ENCODE data around the gene HYI. TPM values are rescaled to one million over a fixed set of nuclear protein-coding genes. Genes with fewer than 3 reads are reported as not detected.

Gene HYI
- total RNA-seq, 4 donors from 2014 or later, result 7.0 to 30.9 (median 14.7) TPM

GRCh38 chr1:43454270-43455011 lies 710 bp upstream of the HYI start:
- intact Hi-C loops (cut with DNase I), result no loop called here
- DNase-seq, result no peak
- Histone ChIP-seq H3K36me3 (peaks cover 6 to 31% (median 11%) of the 10 kb centered on the region in 3 donors), H3K27me3 (no peaks in the 10 kb centered on the region), H3K4me1 (peaks cover 8 to 31% (median 11%) of the 10 kb centered on the region in 3 donors), H3K9me3 (no peaks in the 10 kb centered on the region), H3K27ac (peak overlapping the region; percentile 85 to 94 (median 89)), H3K4me3 (peak overlapping the region; percentile 47 to 81 (median 60))
- TF ChIP-seq CTCF (IDR thresholded peaks at IDR 0.05) (peak in 3 of 6 experiments; percentile 16 to 45 (median 33)), POLR2A (IDR thresholded peaks at IDR 0.05) (peak in 1 of 4 donors; percentile 17)
- WGBS, 2 donors, result 5 to 7% methylated on average over 17 to 19 of the region's 19 CpGs

DNA sequence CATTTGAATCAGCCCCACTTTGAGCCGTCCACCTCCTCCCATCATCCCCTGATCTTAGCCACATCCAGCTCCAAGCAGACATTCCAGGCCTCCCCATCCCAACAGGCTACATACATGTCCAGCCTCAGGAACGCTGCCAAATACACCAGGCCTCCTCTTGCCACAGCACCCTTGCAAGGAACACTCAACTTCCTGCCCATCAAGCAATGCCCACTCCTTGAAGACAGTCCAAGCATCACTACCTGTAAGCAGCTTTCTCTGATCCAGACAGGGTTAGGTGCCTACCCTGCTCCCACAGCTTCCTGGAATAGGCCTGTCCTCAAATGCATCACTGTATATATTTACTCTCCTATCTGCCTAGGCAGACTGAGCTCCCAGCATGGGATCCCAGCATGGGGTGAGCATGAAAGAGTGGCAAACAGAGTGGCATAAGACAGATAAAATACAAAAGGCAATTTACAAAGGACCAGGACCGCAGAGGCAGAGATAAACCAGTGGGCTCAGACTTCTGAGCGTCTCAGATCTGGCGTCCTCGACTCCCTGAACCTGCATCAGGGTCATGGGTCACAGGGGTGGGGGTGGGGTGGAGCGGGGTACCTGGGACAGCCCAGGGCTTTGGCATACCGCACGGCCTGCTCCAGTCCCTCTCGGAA lies 816 bp downstream of the HYI start:
- no peak for DNase-seq
- Histone ChIP-seq H3K27ac (peak overlapping the region; percentile 85 to 94 (median 89)), H3K4me1 (peaks cover 8 to 31% (median 11%) of the 10 kb centered on the region in 3 donors), H3K9me3 (no peaks in the 10 kb centered on the region), H3K4me3 (peak overlapping the region; percentile 47 to 81 (median 60)), H3K27me3 (no peaks in the 10 kb centered on the region), H3K36me3 (peaks cover 21 to 46% (median 25%) of the 10 kb centered on the region in 3 donors)
- WGBS, 2 donors, result 19 to 63% methylated on average over 2 to 8 of the region's 10 CpGs
- TF ChIP-seq POLR2A (IDR thresholded peaks at IDR 0.05) (no peak), CTCF (IDR thresholded peaks at IDR 0.05) (no peak)
- intact Hi-C loops (cut with DNase I), result no loop called here

DNA sequence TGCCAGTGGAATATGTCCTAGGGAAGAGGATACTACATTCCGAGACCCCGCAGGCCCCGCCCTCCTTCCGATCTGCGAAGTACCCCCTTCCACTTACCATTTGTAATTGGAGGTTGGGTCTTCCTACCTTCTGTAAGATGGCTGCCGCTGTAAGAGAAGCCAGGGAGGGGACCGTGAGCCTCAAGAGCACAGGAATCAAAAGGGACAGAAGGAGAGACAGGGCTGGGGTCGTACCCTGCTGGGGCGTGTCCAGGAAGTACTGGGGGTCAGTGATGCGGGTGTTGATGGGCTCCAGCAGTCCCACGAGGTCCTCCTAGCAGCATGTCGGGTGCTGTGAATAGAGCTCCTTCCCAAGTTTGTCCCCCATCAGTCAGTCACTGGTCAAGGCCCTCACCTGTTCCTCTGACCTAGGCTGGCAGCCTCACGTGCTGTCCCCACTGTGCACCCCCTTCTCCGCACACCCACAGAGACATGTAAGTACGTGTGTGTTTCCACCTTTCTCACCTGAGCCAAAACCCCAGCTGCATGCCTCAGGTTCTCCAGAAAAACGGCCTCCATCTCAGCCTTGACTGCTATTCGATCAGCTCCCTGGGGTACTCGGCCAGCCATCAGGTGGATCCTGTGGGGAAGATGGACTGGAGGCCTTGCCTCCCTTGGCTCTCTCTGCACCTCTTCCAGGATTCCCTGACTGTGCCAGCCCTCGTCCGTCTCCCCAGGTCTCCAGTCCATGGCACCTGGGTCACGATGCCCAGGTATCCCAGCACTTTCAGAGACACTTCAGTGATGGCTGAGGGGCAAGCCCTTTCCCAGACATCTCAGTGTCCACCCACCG lies 1.8 kb downstream of the HYI start:
- intact Hi-C loops (cut with DNase I), result no loop called here

GRCh38 chr1:43451157-43451591 lies 2.6 kb downstream of the HYI start:
- peaks cover 39 to 63% (median 40%) of the 10 kb centered on the region in 3 donors for H3K36me3 ChIP-seq
- H3K27ac ChIP-seq, result no peak overlapping the region
- no peak for TF ChIP-seq CTCF (IDR thresholded peaks at IDR 0.05)
- no peak for TF ChIP-seq POLR2A (IDR thresholded peaks at IDR 0.05)
- DNase-seq, result no peak
- H3K9me3 ChIP-seq, result no peaks in the 10 kb centered on the region
- H3K4me1 ChIP-seq, result peaks cover 8 to 31% (median 11%) of the 10 kb centered on the region in 3 donors
- H3K4me3 ChIP-seq, result no peak overlapping the region
- WGBS, 2 donors, result 67 to 70% methylated on average over 3 of the region's 12 CpGs
- intact Hi-C loops (cut with DNase I), result no loop called here
- H3K27me3 ChIP-seq, result no peaks in the 10 kb centered on the region

More for the DNA sequence above, 1.8 kb downstream of the HYI start:
- Histone ChIP-seq H3K36me3 (peaks cover 31 to 56% (median 35%) of the 10 kb centered on the region in 3 donors), H3K4me1 (peaks cover 8 to 31% (median 11%) of the 10 kb centered on the region in 3 donors), H3K9me3 (no peaks in the 10 kb centered on the region), H3K27ac (peak overlapping the region in 1 of 4 donors; percentile 94), H3K4me3 (no peak overlapping the region), H3K27me3 (no peaks in the 10 kb centered on the region)
- WGBS, 2 donors, result 80 to 81% methylated on average over 11 to 20 of the region's 22 CpGs
- no peak for TF ChIP-seq CTCF (IDR thresholded peaks at IDR 0.05)
- TF ChIP-seq POLR2A (IDR thresholded peaks at IDR 0.05), result no peak
- no peak for DNase-seq
